Tibial nerve (tissue), 4 donors: ENCODE results near the gene SPART. TPM values are rescaled to one million over a fixed set of nuclear protein-coding genes. Genes with fewer than 3 reads are reported as not detected.
"Not testable (repeated sequence)": the region's sequence is repeated elsewhere in the genome, so short reads cannot be mapped to it uniquely, and the experiment has no call there.

Experiments
- DNase-seq, 2 donors: peaks; one replicate each; pipeline ENCODE4 v3.0.0-alpha.2; 2019; ENCODE audit warnings: low spot score in 2 of 2
- H3K27ac ChIP-seq, 4 donors: fragments of 200-600 bp; sonication (generic) in 3 of 4; one replicate each; pipeline ENCODE4 v1.5.1; 2017 to 2019; ENCODE audit warnings: mild to moderate bottlenecking in 1 of 4
- H3K27me3 ChIP-seq, 2 donors: fragments of 200-600 bp; sonication (generic) in 1 of 2; one replicate each; pipeline versions ENCODE4 v1.5.1 to v1.6.0; 2017 to 2019
- H3K36me3 ChIP-seq, 3 donors: fragments of 200-600 bp; sonication (generic); one replicate each; pipeline ENCODE4 v1.5.1; 2018 to 2019
- H3K4me1 ChIP-seq, 4 donors: fragments of 200-600 bp; sonication (generic) in 3 of 4; one replicate each; pipeline ENCODE4 v1.5.1; 2017 to 2019
- H3K4me3 ChIP-seq, 4 donors: fragments of 200-600 bp; sonication (generic) in 3 of 4; one replicate each; pipeline ENCODE4 v1.5.1; 2017 to 2019; ENCODE audit warnings: mild to moderate bottlenecking in 1 of 4, moderate library complexity in 1 of 4
- H3K9me3 ChIP-seq, 4 donors: fragments of 200-600 bp; sonication (generic) in 3 of 4; one replicate each; pipeline ENCODE4 v1.5.1; 2017 to 2019
- CTCF ChIP-seq, 5 experiments: fragments of 200-600 bp in 3 of 5; fragments of 450-650 bp in 2 of 5; sonication (generic) in 3 of 5; IDR thresholded peaks; one replicate each; pipeline ENCODE4 v1.5.1; 2016 to 2019; ENCODE audit warnings: antibody characterized with exemption in 5 of 5, mild to moderate bottlenecking in 3 of 5, moderate library complexity in 2 of 5
- EP300 ChIP-seq, 2 donors: sonication (generic); formaldehyde crosslinking; IDR thresholded peaks; one replicate each; pipeline ENCODE4 v1.6.1; 2017; ENCODE audit warnings: antibody characterized with exemption in 2 of 2, mild to moderate bottlenecking in 1 of 2
- POLR2A ChIP-seq, 2 donors: fragments of 450-650 bp; IDR thresholded peaks; one replicate each; pipeline ENCODE4 v1.6.1; 2017; ENCODE audit warnings: antibody characterized with exemption in 2 of 2, mild to moderate bottlenecking in 2 of 2, moderate library complexity in 2 of 2
- WGBS, 2 donors: methylation state at CpG; one replicate each; pipeline ENCODE4 v1.1.5; 2018; 5-methylcytosine and 5-hydroxymethylcytosine counted together
- total RNA-seq, 4 donors: library from RNA; depleted of rRNA; stranded (reverse); fragments of >200 nt; gene quantifications; one replicate each; pipeline ENCODE4 v1.1.0, GENCODE V29; 2016

Gene SPART
- total RNA-seq, 4 donors from 2014 or later, result 50.7 to 77.4 (median 62.4) TPM

- H3K9me3 ChIP-seq, result no peaks in the 10 kb centered on the region
- no peak for TF ChIP-seq CTCF (IDR thresholded peaks at IDR 0.05)
- no peak for TF ChIP-seq EP300 (IDR thresholded peaks at IDR 0.05)
- TF ChIP-seq POLR2A (IDR thresholded peaks at IDR 0.05), result no peak
- DNase-seq, result no peak
- no peak overlapping the region for H3K27ac ChIP-seq
- WGBS, 2 donors, result 67 to 73% methylated on average over 3 of the region's 3 CpGs
- peaks cover 0 to 16% (median 6%) of the 10 kb centered on the region in 4 donors for H3K4me1 ChIP-seq
- H3K27me3 ChIP-seq, result no peaks in the 10 kb centered on the region
- peaks cover 0 to 23% (median 0%) of the 10 kb centered on the region in 3 donors for H3K36me3 ChIP-seq
- no peak overlapping the region for H3K4me3 ChIP-seq
Observed at GRCh38 chr13:36302289-36302688, 43.9 kb downstream of the SPART start.

- not testable (repeated sequence) for H3K27me3 ChIP-seq, H3K4me3 ChIP-seq, DNase-seq, H3K36me3 ChIP-seq, H3K9me3 ChIP-seq
- 62 to 71% methylated on average over 3 of the region's 3 CpGs for WGBS, 2 donors
- H3K27ac ChIP-seq, result peak overlapping the region in 2 of 4 donors; percentile 51 to 57
- H3K4me1 ChIP-seq, result peaks cover 0 to 20% (median 6%) of the 10 kb centered on the region in 4 donors
Observed at GRCh38 chr13:36299469-36299868, 46.7 kb downstream of the SPART start.

GRCh38 chr13:36298535-36299068, 47.6 kb downstream of the SPART start:
- no peaks in the 10 kb centered on the region for H3K36me3 ChIP-seq
- H3K27ac ChIP-seq, result peak overlapping the region in 2 of 4 donors; percentile 51 to 83
- H3K27me3 ChIP-seq, result no peaks in the 10 kb centered on the region
- peak overlapping the region in 2 of 4 donors; percentile 66 to 72 for H3K4me3 ChIP-seq
- peaks cover 0 to 20% (median 6%) of the 10 kb centered on the region in 4 donors for H3K4me1 ChIP-seq
- 13 to 19% methylated on average over 4 of the region's 4 CpGs for WGBS, 2 donors
- no peaks in the 10 kb centered on the region for H3K9me3 ChIP-seq
- TF ChIP-seq CTCF (IDR thresholded peaks at IDR 0.05), result no peak
- no peak for TF ChIP-seq POLR2A (IDR thresholded peaks at IDR 0.05)
- TF ChIP-seq EP300 (IDR thresholded peaks at IDR 0.05), result no peak
- DNase-seq, result no peak

GRCh38 chr13:36297366-36298338, 48.5 kb downstream of the SPART start, which contains the start of gene CCDC169:
CCDC169 (minus strand) TSS chr13:36297814; CDS start chr13:36297719, 95 bp downstream.
- peak; percentile 41 to 68 for DNase-seq
- H3K9me3 ChIP-seq, result no peaks in the 10 kb centered on the region
- H3K4me3 ChIP-seq, result peak within 1 kb of the TSS; percentile 43 to 72 (median 55)
- no peaks in the 10 kb centered on the region for H3K36me3 ChIP-seq
- peaks cover 0 to 20% (median 6%) of the 10 kb centered on the region in 4 donors for H3K4me1 ChIP-seq
- no peaks in the 10 kb centered on the region for H3K27me3 ChIP-seq
- WGBS, 2 donors, result 1 to 7% methylated on average over 41 to 42 of the region's 53 CpGs
- TF ChIP-seq EP300 (IDR thresholded peaks at IDR 0.05), result peak in 1 of 2 donors; percentile 77
- peak in 1 of 5 experiments; percentile 8 for TF ChIP-seq CTCF (IDR thresholded peaks at IDR 0.05)
- no peak for TF ChIP-seq POLR2A (IDR thresholded peaks at IDR 0.05)
- H3K27ac ChIP-seq, result peak within 1 kb of the TSS in 3 of 4 donors; percentile 17 to 83 (median 51)

GRCh38 chr13:36294096-36294495, 52.1 kb downstream of the SPART start:
- no peaks in the 10 kb centered on the region for H3K36me3 ChIP-seq
- H3K27ac ChIP-seq, result no peak overlapping the region
- H3K4me1 ChIP-seq, result peaks cover 0 to 15% (median 3%) of the 10 kb centered on the region in 4 donors
- 84% methylated on average over 3 of the region's 3 CpGs for WGBS, 2 donors
- no peaks in the 10 kb centered on the region for H3K27me3 ChIP-seq
- no peak overlapping the region for H3K4me3 ChIP-seq
- no peak for TF ChIP-seq EP300 (IDR thresholded peaks at IDR 0.05)
- no peak for DNase-seq
- no peaks in the 10 kb centered on the region for H3K9me3 ChIP-seq

- H3K36me3 ChIP-seq, result no peaks in the 10 kb centered on the region
- TF ChIP-seq POLR2A (IDR thresholded peaks at IDR 0.05), result no peak
- TF ChIP-seq CTCF (IDR thresholded peaks at IDR 0.05), result no peak
- TF ChIP-seq EP300 (IDR thresholded peaks at IDR 0.05), result no peak
- 72 to 93% methylated on average over 1 of the region's 1 CpG for whole genome bisulfite sequencing, 2 donors
- no peak overlapping the region for H3K27ac ChIP-seq
- H3K4me1 ChIP-seq, result peaks cover 0 to 9% (median 1%) of the 10 kb centered on the region in 4 donors
- no peak for DNase-seq
- H3K4me3 ChIP-seq, result no peak overlapping the region
- H3K27me3 ChIP-seq, result no peaks in the 10 kb centered on the region
- no peaks in the 10 kb centered on the region for H3K9me3 ChIP-seq
Observed at GRCh38 chr13:36293497-36293896, 52.7 kb downstream of the SPART start.
